HEK293 (cell line): ENCODE data around the gene GIGYF1.

Experiments
- BCL11B ChIP-seq: fragments of 450-650 bp; formaldehyde crosslinking; IDR thresholded peaks from 2 replicates; pipeline ENCODE4 v1.5.1; 2016; ENCODE audit warnings: low read depth, missing biosample characterization, missing genetic modification characterization
- CTCF ChIP-seq: fragments of 450-650 bp; formaldehyde crosslinking; IDR thresholded peaks from 2 replicates; pipeline ENCODE4 v1.5.1; 2016; ENCODE audit warnings: missing biosample characterization, missing genetic modification characterization
- EGR2 ChIP-seq: fragments of 450-650 bp; formaldehyde crosslinking; IDR thresholded peaks from 2 replicates; pipeline ENCODE4 v1.5.1; 2016; ENCODE audit warnings: low read depth, missing biosample characterization, missing genetic modification characterization
- GLIS1 ChIP-seq: fragments of 450-650 bp; formaldehyde crosslinking; IDR thresholded peaks from 2 replicates; pipeline ENCODE4 v1.5.1; 2016; ENCODE audit warnings: missing biosample characterization, missing genetic modification characterization
- GLIS2 ChIP-seq: fragments of 450-650 bp; formaldehyde crosslinking; IDR thresholded peaks from 2 replicates; pipeline ENCODE4 v1.5.1; 2016; ENCODE audit warnings: missing biosample characterization, missing genetic modification characterization
- IKZF3 ChIP-seq: fragments of 450-650 bp; IDR thresholded peaks from 2 replicates; pipeline ENCODE4 v1.5.0; 2018; ENCODE audit warnings: missing biosample characterization, mild to moderate bottlenecking, missing genetic modification characterization, moderate library complexity
- OSR2 ChIP-seq: fragments of 450-650 bp; formaldehyde crosslinking; IDR thresholded peaks from 2 replicates; pipeline ENCODE4 v1.5.1; 2016; ENCODE audit warnings: missing biosample characterization, missing genetic modification characterization
- PRDM10 ChIP-seq: fragments of 450-650 bp; formaldehyde crosslinking; IDR thresholded peaks from 2 replicates; pipeline ENCODE4 v1.5.1; 2016; ENCODE audit warnings: missing biosample characterization, missing genetic modification characterization
- PRDM6 ChIP-seq: fragments of 450-650 bp; formaldehyde crosslinking; IDR thresholded peaks from 2 replicates; pipeline ENCODE4 v1.5.1; 2017; ENCODE audit warnings: missing biosample characterization, missing genetic modification characterization
- REPIN1 ChIP-seq: fragments of 450-650 bp; formaldehyde crosslinking; IDR thresholded peaks from 2 replicates; pipeline ENCODE4 v1.5.1; 2017; ENCODE audit warnings: missing biosample characterization, missing genetic modification characterization, low read depth
- YY1 ChIP-seq: fragments of 450-650 bp; formaldehyde crosslinking; IDR thresholded peaks from 2 replicates; pipeline ENCODE4 v1.5.1; 2018; ENCODE audit warnings: missing biosample characterization, missing genetic modification characterization
- ZBTB10 ChIP-seq: fragments of 450-650 bp; formaldehyde crosslinking; IDR thresholded peaks from 2 replicates; pipeline ENCODE4 v1.5.1; 2016; ENCODE audit warnings: missing biosample characterization, missing genetic modification characterization
- ZBTB26 ChIP-seq: fragments of 450-650 bp; formaldehyde crosslinking; optimal IDR thresholded peaks from 2 replicates; pipeline ENCODE3; 2016; ENCODE audit warnings: missing biosample characterization, mild to moderate bottlenecking, missing genetic modification characterization
- ZNF140 ChIP-seq: fragments of 450-650 bp; formaldehyde crosslinking; IDR thresholded peaks from 2 replicates; pipeline ENCODE4 v1.5.1; 2016; ENCODE audit warnings: missing biosample characterization, missing genetic modification characterization
- ZNF16 ChIP-seq: fragments of 450-650 bp; formaldehyde crosslinking; IDR thresholded peaks from 2 replicates; pipeline ENCODE4 v1.5.1; 2016; ENCODE audit warnings: low read depth, missing biosample characterization, missing genetic modification characterization
- ZNF398 ChIP-seq: fragments of 450-650 bp; formaldehyde crosslinking; IDR thresholded peaks from 2 replicates; pipeline ENCODE4 v1.5.1; 2017; ENCODE audit warnings: missing biosample characterization, missing genetic modification characterization
- ZNF518A ChIP-seq: fragments of 450-650 bp; formaldehyde crosslinking; conservative IDR thresholded peaks from 2 replicates; pipeline ENCODE4 v1.5.1; 2016; ENCODE audit warnings: low read depth, missing biosample characterization, missing genetic modification characterization
- ZNF776 ChIP-seq: fragments of 450-650 bp; formaldehyde crosslinking; IDR thresholded peaks from 2 replicates; pipeline ENCODE4 v1.5.0; 2017; ENCODE audit warnings: missing biosample characterization, missing genetic modification characterization, borderline replicate concordance

GIGYF1 gene

GRCh38 chr7:100679129-100679926 lies 14.7 kb downstream of the GIGYF1 start (continued):
- no peak for TF ChIP-seq ZNF518A
- no peak for TF ChIP-seq ZNF140 (tag by site-specific recombination)
- TF ChIP-seq ZBTB10 = peak; percentile 27; the same call in 1 of the 2 replicates
- peak; percentile 15; the same call in 1 of the 2 replicates for TF ChIP-seq PRDM10
- TF ChIP-seq IKZF3 (tag by site-specific recombination) = peak; percentile 65
- TF ChIP-seq REPIN1 (tag by site-specific recombination) = no peak
- no peak for TF ChIP-seq ZNF16 (tag by site-specific recombination)
- TF ChIP-seq ZNF776 = no peak
- peak; percentile 73; the same call in 1 of the 2 replicates for TF ChIP-seq EGR2 (tag by site-specific recombination)
- TF ChIP-seq GLIS1 (tag by site-specific recombination) = peak; percentile 84
- peak; percentile 9; the same call in 1 of the 2 replicates for TF ChIP-seq GLIS2 (tag by site-specific recombination)
- TF ChIP-seq BCL11B (tag by site-specific recombination) = no peak
- TF ChIP-seq ZNF398 (tag by site-specific recombination) = peak; percentile 77
- no peak for TF ChIP-seq PRDM6 (tag by site-specific recombination)
- no peak for TF ChIP-seq YY1 (tag by site-specific recombination)
- TF ChIP-seq OSR2 (tag by site-specific recombination) = peak; percentile 71; the same call in 1 of the 2 replicates
- TF ChIP-seq ZBTB26 (tag by site-specific recombination) = no peak
- TF ChIP-seq CTCF (tag by site-specific recombination) = no peak
